Neural progenitor cell (in vitro differentiated cells): ENCODE measurements around the gene EAF1. TPM values are rescaled to one million over a fixed set of nuclear protein-coding genes. Genes with fewer than 3 reads are reported as not detected.

Experiments
- DNase-seq: peaks from one replicate; pipeline ENCODE4 v3.0.0-alpha.2; 2016; ENCODE audit warnings: low spot score
- H2AFZ ChIP-seq: fragments of 200-600 bp; sonication (generic); replicated peaks from 2 replicates; pipeline ENCODE4 v1.6.1; 2016; ENCODE audit warnings: antibody characterized with exemption
- H3F3A ChIP-seq: fragments of 200-600 bp; sonication (generic); 2 replicates; pipeline ENCODE4 v1.6.1; 2016; ENCODE audit warnings: antibody characterized with exemption, low read depth
- H3K27ac ChIP-seq: fragments of 200-600 bp; sonication (generic); 2 replicates; pipeline ENCODE4 v1.5.1; 2016; ENCODE audit warnings: mild to moderate bottlenecking
- H3K27me3 ChIP-seq: fragments of 200-600 bp; sonication (generic); 2 replicates; pipeline ENCODE4 v1.6.1; 2016; ENCODE audit warnings: mild to moderate bottlenecking, moderate library complexity
- H3K36me3 ChIP-seq: fragments of 200-600 bp; sonication (generic); 2 replicates; pipeline ENCODE4 v1.5.1; 2016
- H3K4me1 ChIP-seq: fragments of 200-600 bp; sonication (generic); 2 replicates; pipeline ENCODE4 v1.6.1; 2016; ENCODE audit warnings: mixed run types
- H3K4me2 ChIP-seq: fragments of 200-600 bp; sonication (generic); 2 replicates; pipeline ENCODE4 v1.6.1; 2016
- H3K4me3 ChIP-seq: fragments of 200-600 bp; sonication (generic); 2 replicates; pipeline ENCODE4 v1.5.1; 2016
- H3K79me2 ChIP-seq: fragments of 200-600 bp; sonication (generic); 2 replicates; pipeline ENCODE4 v1.6.1; 2016; ENCODE audit warnings: low read depth
- H3K9ac ChIP-seq: fragments of 200-600 bp; sonication (generic); 2 replicates; pipeline ENCODE4 v1.6.1; 2016
- H3K9me3 ChIP-seq: fragments of 200-600 bp; sonication (generic); 2 replicates; pipeline ENCODE4 v1.5.1; 2016; ENCODE audit warnings: low read depth
- H4K20me1 ChIP-seq: fragments of 200-600 bp; sonication (generic); 2 replicates; pipeline ENCODE4 v1.6.1; 2016; ENCODE audit warnings: low read depth
- H3K27ac Mint-ChIP-seq: 3 replicates; pipeline ENCODE4 v1.8.0; 2021; ENCODE audit warnings: mixed read lengths
- H3K27me3 Mint-ChIP-seq: 2 replicates; pipeline ENCODE4 v1.8.0; 2022; ENCODE audit warnings: low read depth, mild to moderate bottlenecking, inconsistent platforms, moderate library complexity, mixed read lengths; ENCODE audit not compliant: insufficient read depth
- H3K36me3 Mint-ChIP-seq: 3 replicates; pipeline ENCODE4 v1.8.0; 2021; ENCODE audit warnings: mixed read lengths
- H3K4me1 Mint-ChIP-seq: 3 replicates; pipeline ENCODE4 v1.8.0; 2021; ENCODE audit warnings: mixed read lengths
- H3K4me3 Mint-ChIP-seq: 3 replicates; pipeline ENCODE4 v1.8.0; 2021; ENCODE audit warnings: mild to moderate bottlenecking, moderate library complexity, mixed read lengths
- H3K9me3 Mint-ChIP-seq: 3 replicates; pipeline ENCODE4 v1.8.0; 2020; ENCODE audit warnings: mixed read lengths
- EZH2 ChIP-seq: fragments of 200-600 bp; sonication (generic); IDR thresholded peaks from 2 replicates; pipeline ENCODE4 v1.6.1; 2017; ENCODE audit warnings: antibody characterized with exemption, mild to moderate bottlenecking, moderate library complexity
- EZH2phosphoT487 ChIP-seq: fragments of 200-600 bp; sonication (generic); IDR thresholded peaks from 2 replicates; pipeline ENCODE4 v1.6.1; 2017; ENCODE audit warnings: antibody characterized with exemption
- total RNA-seq: library from RNA; depleted of rRNA; stranded (reverse); fragments of >200 nt; gene quantifications from 2 replicates; pipeline ENCODE4 v1.2.3, GENCODE V29; 2015; ENCODE audit warnings: low replicate concordance
- TF ChIP-seq, protein P1 (sequence below): fragments of 200-600 bp; sonication (generic); IDR thresholded peaks from 2 replicates; pipeline ENCODE4 v1.5.1; 2017; ENCODE audit warnings: antibody characterized with exemption, mild to moderate bottlenecking

Gene EAF1
- total RNA-seq, 1 donor from 2014 or later = 34.2 TPM

DNA sequence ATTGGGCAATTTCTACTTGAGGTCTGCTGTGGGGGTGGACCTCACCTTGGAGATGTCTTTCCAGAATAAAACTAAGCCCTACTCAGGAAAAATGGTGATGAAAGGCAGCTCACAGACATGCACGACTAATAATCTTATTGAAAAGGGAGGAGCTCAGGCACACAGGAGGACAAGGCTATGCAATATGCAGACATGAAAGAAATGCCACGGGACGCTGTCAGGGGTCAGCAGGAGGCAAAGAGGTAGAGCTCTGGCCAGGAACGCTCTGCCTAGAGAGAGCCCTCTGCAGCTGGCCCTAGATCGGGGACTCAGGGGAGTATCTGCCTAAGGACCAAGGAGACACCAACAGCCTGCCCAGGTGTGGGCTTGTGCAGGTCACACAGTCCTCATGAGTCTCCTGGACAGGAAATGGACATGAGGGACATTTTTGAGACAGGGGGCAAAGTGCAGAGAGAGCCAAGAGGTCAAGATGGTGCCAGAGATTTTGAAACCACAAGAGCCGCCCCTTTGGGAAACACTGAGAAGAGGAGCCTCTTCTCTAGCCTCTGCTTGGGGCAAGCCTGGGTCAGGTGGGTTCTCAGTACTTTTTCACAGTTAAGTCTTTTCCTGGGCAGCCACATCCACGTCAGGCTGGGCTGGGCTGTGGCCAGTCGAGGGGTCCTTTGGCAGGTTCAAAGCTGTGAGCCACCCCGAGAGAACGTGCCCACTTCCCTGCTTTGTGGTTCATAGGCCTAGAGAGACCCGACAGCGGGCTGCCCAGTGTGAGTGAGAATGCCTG lies 23.2 kb downstream of the EAF1 start:
- DNase-seq = no peak
- H2AFZ ChIP-seq = no peak overlapping the region
- H3K79me2 ChIP-seq = no peaks in the 10 kb centered on the region
- no peaks in the 10 kb centered on the region for H3K36me3 ChIP-seq
- H3K4me3 ChIP-seq = no peak overlapping the region
- Mint-ChIP-seq H3K36me3 (peaks cover 4% of the 10 kb centered on the region), H3K9me3 (no peaks in the 10 kb centered on the region), H3K4me1 (peaks cover 4% of the 10 kb centered on the region), H3K27me3 (no peaks in the 10 kb centered on the region), H3K4me3 (no peak overlapping the region), H3K27ac (no peak overlapping the region)
- no peak overlapping the region for H3K27ac ChIP-seq
- no peak overlapping the region for H3K4me2 ChIP-seq
- no peaks in the 10 kb centered on the region for H3K9me3 ChIP-seq
- TF ChIP-seq EZH2 = no peak
- no peak for TF ChIP-seq EZH2phosphoT487
- TF ChIP-seq, protein P1, sequence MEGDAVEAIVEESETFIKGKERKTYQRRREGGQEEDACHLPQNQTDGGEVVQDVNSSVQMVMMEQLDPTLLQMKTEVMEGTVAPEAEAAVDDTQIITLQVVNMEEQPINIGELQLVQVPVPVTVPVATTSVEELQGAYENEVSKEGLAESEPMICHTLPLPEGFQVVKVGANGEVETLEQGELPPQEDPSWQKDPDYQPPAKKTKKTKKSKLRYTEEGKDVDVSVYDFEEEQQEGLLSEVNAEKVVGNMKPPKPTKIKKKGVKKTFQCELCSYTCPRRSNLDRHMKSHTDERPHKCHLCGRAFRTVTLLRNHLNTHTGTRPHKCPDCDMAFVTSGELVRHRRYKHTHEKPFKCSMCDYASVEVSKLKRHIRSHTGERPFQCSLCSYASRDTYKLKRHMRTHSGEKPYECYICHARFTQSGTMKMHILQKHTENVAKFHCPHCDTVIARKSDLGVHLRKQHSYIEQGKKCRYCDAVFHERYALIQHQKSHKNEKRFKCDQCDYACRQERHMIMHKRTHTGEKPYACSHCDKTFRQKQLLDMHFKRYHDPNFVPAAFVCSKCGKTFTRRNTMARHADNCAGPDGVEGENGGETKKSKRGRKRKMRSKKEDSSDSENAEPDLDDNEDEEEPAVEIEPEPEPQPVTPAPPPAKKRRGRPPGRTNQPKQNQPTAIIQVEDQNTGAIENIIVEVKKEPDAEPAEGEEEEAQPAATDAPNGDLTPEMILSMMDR = no peak
- H4K20me1 ChIP-seq = no peaks in the 10 kb centered on the region
- H3K9ac ChIP-seq = no peak overlapping the region
- H3K4me1 ChIP-seq = no peaks in the 10 kb centered on the region
- H3F3A ChIP-seq = no peaks in the 10 kb centered on the region
- no peaks in the 10 kb centered on the region for H3K27me3 ChIP-seq

DNA sequence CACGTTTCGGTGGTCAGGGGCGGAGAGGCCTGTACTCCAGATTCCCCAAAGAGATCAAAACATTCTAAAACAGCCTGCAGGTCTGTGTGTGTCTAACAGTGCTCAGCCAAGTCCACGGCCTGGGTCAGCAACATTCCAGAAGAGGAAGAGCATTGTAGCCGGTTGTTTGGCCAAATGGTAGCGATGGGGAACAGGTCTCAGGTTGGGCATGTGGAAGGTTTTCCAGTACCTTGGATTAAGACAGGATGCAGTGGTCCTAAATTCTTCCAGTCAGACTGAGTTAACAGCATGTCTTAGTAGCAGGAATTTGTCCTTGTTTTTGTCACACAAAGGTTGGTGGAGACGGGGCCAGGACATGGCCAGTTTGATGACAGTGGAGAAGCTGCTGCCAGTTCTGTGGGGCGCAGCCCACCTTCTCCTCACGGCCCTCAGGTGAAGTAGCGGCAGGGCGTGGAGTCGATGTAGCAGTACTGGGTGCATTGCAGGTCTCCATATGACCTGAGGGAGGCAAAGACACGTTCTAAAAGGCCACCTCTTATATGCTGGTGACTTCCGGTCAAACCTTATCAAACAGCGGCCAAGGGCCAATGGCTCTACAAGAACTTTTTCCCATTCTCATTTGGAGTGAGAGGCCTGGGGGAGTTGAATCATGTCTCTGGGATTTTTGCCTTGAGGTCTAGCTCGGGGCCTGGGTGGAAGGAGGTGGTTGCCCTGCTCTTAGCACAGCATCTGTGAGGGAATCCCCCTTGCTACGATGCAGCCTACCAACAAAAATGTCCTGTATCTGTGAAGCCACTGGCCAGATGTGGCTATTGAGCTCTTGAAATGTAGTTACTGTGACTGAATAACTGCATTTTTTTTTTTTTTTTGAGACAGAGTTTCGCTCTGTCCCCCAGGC lies 24.1 kb downstream of the EAF1 start:
- H3K4me2 ChIP-seq = no peak overlapping the region
- no peaks in the 10 kb centered on the region for H3K27me3 ChIP-seq
- Mint-ChIP-seq H3K36me3 (peaks cover 4% of the 10 kb centered on the region), H3K27me3 (no peaks in the 10 kb centered on the region), H3K4me3 (no peak overlapping the region), H3K4me1 (peaks cover 4% of the 10 kb centered on the region), H3K9me3 (no peaks in the 10 kb centered on the region), H3K27ac (no peak overlapping the region)
- no peaks in the 10 kb centered on the region for H3K36me3 ChIP-seq
- H3K9ac ChIP-seq = no peak overlapping the region
- H3K27ac ChIP-seq = no peak overlapping the region
- H3K4me1 ChIP-seq = no peaks in the 10 kb centered on the region
- H4K20me1 ChIP-seq = no peaks in the 10 kb centered on the region
- TF ChIP-seq EZH2 (no peak), EZH2phosphoT487 (no peak)
- TF ChIP-seq, protein P1 = no peak
- H3K4me3 ChIP-seq = no peak overlapping the region
- no peaks in the 10 kb centered on the region for H3K79me2 ChIP-seq
- H3F3A ChIP-seq = no peaks in the 10 kb centered on the region
- no peak overlapping the region for H2AFZ ChIP-seq
- DNase-seq = no peak
- H3K9me3 ChIP-seq = no peaks in the 10 kb centered on the region

DNA sequence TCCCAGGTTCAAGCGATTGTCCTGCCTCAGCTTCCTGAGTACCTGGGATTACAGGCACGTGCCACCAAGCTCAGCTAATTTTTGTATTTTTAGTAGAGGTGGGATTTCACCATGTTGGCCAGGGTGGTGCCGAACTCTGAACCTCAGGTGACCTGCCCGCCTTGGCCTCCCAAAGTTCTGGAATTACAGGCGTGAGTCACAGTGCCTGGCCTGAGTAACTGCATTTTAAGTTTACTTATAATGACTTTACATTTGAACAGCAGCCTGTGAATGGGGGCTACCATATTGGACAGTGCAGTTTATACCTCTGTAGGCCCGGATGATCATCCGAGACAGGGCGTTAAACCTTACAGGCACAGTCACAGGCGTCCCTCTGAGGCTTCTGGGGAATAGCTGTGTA lies 24.8 kb downstream of the EAF1 start:
- no peak overlapping the region for H3K4me3 Mint-ChIP-seq
- H3K4me1 ChIP-seq = no peaks in the 10 kb centered on the region
- peaks cover 4% of the 10 kb centered on the region for H3K36me3 Mint-ChIP-seq
- no peaks in the 10 kb centered on the region for H3K36me3 ChIP-seq
- no peak overlapping the region for H2AFZ ChIP-seq
- H3K79me2 ChIP-seq = no peaks in the 10 kb centered on the region
- TF ChIP-seq EZH2phosphoT487 = no peak
- TF ChIP-seq, protein P1 = no peak
- TF ChIP-seq EZH2 = no peak
- H3K4me1 Mint-ChIP-seq = peaks cover 4% of the 10 kb centered on the region
- H3K9me3 ChIP-seq = no peaks in the 10 kb centered on the region
- H3K4me2 ChIP-seq = no peak overlapping the region
- no peaks in the 10 kb centered on the region for H3K9me3 Mint-ChIP-seq
- H3K27ac Mint-ChIP-seq = no peak overlapping the region
- H4K20me1 ChIP-seq = no peaks in the 10 kb centered on the region
- H3K27me3 Mint-ChIP-seq = peaks cover 3% of the 10 kb centered on the region
- no peaks in the 10 kb centered on the region for H3K27me3 ChIP-seq
- H3K27ac ChIP-seq = no peak overlapping the region
- no peak for DNase-seq
- H3F3A ChIP-seq = no peaks in the 10 kb centered on the region
- no peak overlapping the region for H3K4me3 ChIP-seq
- no peak overlapping the region for H3K9ac ChIP-seq
